Fibroblast of the aortic adventitia (primary cell): ENCODE data around the gene PTK6. TPM values are rescaled to one million over a fixed set of nuclear protein-coding genes. Genes with fewer than 3 reads are reported as not detected.

ENCODE experiments used
- DNase-seq: peaks from one replicate; pipeline ENCODE4 v3.0.0-alpha.2; 2010; ENCODE audit warnings: low read depth
- H3K4me3 ChIP-seq: 2 replicates; pipeline ENCODE4 v1.5.1; 2011; ENCODE audit warnings: low read depth, mild to moderate bottlenecking, control low read depth, low read length, moderate library complexity
- CTCF ChIP-seq: IDR thresholded peaks from 2 replicates; pipeline ENCODE4 v1.5.1; 2011; ENCODE audit warnings: mild to moderate bottlenecking, low read length, control low read depth, inconsistent platforms; ENCODE audit not compliant: insufficient read depth
- total RNA-seq: library from RNA; depleted of rRNA; stranded (reverse); fragments of >200 nt; gene quantifications from 2 replicates; pipeline ENCODE4 v1.2.3, GENCODE V29; 2012; ENCODE audit warnings: low replicate concordance

The PTK6 gene
- total RNA-seq, 1 donor, result not detected

- no peak overlapping the region for H3K4me3 ChIP-seq
- no peak for DNase-seq
- TF ChIP-seq CTCF, result no peak
Measured at GRCh38 chr20:63539441-63540370, 2.5 kb upstream of the PTK6 start.

DNA sequence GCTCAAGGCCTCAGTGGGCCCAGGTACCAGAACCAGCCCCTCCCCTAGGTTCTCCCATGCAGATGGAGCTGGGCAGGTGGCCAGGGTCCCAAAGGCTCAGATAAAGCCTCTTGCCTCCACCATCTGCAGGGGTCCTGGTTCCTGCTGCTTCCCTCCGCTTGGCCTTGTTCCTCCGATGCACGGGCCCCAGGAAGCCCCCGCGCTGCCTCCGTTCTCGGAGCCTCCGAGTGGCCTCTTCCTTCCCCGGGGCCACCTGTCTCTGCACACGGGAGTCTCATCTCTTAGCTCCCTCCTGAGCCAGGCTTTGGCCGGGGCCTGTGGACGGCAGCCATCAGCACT, 1.9 kb upstream of the PTK6 start:
- no peak for DNase-seq
- H3K4me3 ChIP-seq, result no peak overlapping the region
- no peak for TF ChIP-seq CTCF

- H3K4me3 ChIP-seq, result peak overlapping the region; percentile 40
- DNase-seq, result no peak
- TF ChIP-seq CTCF, result peak; percentile 37
Measured at GRCh38 chr20:63538204-63539091, 1.3 kb upstream of the PTK6 start.

GRCh38 chr20:63537525-63538203, 488 bp upstream of the PTK6 start:
- peak; percentile 90 for DNase-seq
- H3K4me3 ChIP-seq, result peak overlapping the region; percentile 40
- peak; percentile 93 for TF ChIP-seq CTCF

- H3K4me3 ChIP-seq, result no peak overlapping the region
- peak; percentile 22 for DNase-seq
- no peak for TF ChIP-seq CTCF
Measured at GRCh38 chr20:63536241-63536977, 767 bp downstream of the PTK6 start.
